Measurements from ENCODE around the gene TKTL1. TPM values are rescaled to one million over a fixed set of nuclear protein-coding genes. Genes with fewer than 3 reads are reported as not detected.

TKTL1 gene
- total and polyA plus RNA-seq, 2 of the 4 experiments (the other 2 are of a cell fraction) = not detected

DNA sequence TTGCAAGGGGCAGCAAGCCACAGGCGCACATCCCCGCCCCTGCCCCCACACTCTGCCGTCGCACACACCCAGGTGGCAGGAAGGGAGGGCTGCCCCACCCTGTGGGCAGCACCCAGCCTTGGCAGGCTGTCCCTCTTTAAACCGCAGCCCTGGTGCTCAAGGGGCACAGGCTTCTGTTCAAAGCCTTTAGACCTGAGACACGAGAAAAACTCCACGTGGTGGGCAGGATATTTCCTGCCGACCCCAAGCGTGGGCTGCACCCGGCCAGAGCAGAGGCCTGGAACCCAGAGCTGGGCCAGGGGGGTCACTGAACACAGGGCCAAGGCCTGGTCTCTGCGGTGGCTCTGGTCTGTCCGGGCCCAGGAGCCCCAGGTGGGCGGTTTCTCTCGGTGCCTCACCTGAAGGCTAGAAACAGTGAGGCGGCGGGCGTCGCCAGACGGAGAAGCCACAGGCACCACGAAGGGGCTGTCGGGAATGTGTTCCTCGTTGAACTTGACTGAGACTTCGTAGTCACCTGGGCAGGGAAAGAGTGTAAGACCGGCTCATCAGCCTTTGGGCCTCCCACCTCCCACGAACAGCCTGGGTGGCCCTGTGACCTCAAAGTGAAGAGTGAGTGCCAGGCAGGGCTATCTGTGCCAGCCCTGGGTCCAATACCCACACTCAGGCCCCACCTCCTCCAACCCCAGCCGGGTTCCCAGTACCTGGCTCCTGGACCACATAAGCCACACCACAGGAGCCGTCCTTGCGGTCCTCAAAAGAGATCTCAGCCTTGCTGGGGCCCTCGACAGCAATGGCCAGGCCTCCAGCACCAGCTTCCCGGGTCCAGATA lies 55.8 kb downstream of the TKTL1 start:
- dilution Hi-C loops (cut with HindIII; ENCODE audit: low sequenced_read_pairs, unreplicated experiment) = no loop called here
- TF ChIP-seq RAD21 (IDR thresholded peaks at IDR 0.05; ENCODE audit: low read length) = no peak
- TF ChIP-seq, protein P1, sequence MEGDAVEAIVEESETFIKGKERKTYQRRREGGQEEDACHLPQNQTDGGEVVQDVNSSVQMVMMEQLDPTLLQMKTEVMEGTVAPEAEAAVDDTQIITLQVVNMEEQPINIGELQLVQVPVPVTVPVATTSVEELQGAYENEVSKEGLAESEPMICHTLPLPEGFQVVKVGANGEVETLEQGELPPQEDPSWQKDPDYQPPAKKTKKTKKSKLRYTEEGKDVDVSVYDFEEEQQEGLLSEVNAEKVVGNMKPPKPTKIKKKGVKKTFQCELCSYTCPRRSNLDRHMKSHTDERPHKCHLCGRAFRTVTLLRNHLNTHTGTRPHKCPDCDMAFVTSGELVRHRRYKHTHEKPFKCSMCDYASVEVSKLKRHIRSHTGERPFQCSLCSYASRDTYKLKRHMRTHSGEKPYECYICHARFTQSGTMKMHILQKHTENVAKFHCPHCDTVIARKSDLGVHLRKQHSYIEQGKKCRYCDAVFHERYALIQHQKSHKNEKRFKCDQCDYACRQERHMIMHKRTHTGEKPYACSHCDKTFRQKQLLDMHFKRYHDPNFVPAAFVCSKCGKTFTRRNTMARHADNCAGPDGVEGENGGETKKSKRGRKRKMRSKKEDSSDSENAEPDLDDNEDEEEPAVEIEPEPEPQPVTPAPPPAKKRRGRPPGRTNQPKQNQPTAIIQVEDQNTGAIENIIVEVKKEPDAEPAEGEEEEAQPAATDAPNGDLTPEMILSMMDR (conservative IDR thresholded peaks at IDR 0.05; ENCODE audit: low read depth, low read length) = no peak
- TF ChIP-seq MAZ (IDR thresholded peaks at IDR 0.05; ENCODE audit: borderline replicate concordance, low read depth, low read length) = no peak
- TF ChIP-seq, protein P2, sequence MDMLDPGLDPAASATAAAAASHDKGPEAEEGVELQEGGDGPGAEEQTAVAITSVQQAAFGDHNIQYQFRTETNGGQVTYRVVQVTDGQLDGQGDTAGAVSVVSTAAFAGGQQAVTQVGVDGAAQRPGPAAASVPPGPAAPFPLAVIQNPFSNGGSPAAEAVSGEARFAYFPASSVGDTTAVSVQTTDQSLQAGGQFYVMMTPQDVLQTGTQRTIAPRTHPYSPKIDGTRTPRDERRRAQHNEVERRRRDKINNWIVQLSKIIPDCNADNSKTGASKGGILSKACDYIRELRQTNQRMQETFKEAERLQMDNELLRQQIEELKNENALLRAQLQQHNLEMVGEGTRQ (IDR thresholded peaks at IDR 0.05; ENCODE audit: low read depth, low read length) = no peak
- TF ChIP-seq BHLHE40 (IDR thresholded peaks at IDR 0.05; ENCODE audit: low read depth, low read length) = no peak
- no peak for TF ChIP-seq POLR2A (IDR thresholded peaks at IDR 0.05; ENCODE audit: low read depth, low read length)
- TF ChIP-seq MXI1 (IDR thresholded peaks at IDR 0.05; ENCODE audit: borderline replicate concordance, low read depth, low read length) = no peak
- no peak for TF ChIP-seq RFX5 (IDR thresholded peaks at IDR 0.05; ENCODE audit: low read depth, low read length)
- no peak for TF ChIP-seq MAFK (IDR thresholded peaks at IDR 0.05; ENCODE audit: low read depth, low read length)
- TF ChIP-seq SMC3 (IDR thresholded peaks at IDR 0.05; ENCODE audit: low read depth, low read length) = no peak
- no peak for TF ChIP-seq CHD1 (IDR thresholded peaks at IDR 0.05; ENCODE audit: low read depth, low read length)
- no peak for TF ChIP-seq CEBPB (IDR thresholded peaks at IDR 0.05; ENCODE audit: low read depth, low read length)
- TF ChIP-seq NFE2L2 (IDR thresholded peaks at IDR 0.05; ENCODE audit: low read depth, low read length) = no peak
- TF ChIP-seq FOS (IDR thresholded peaks at IDR 0.05; ENCODE audit: low read depth, low read length) = no peak
- no peak for TF ChIP-seq RCOR1 (IDR thresholded peaks at IDR 0.05; ENCODE audit: insufficient replicate concordance, low read length)

More for the DNA sequence above, 55.8 kb downstream of the TKTL1 start:
- no peak overlapping the region for H3K4me3 ChIP-seq (ENCODE audit: insufficient read depth, low read depth, low read length)
- H3K23ac ChIP-seq (ENCODE audit: low read depth, low read length) = no peak overlapping the region
- H4K91ac ChIP-seq (ENCODE audit: insufficient read depth, low read depth, low read length) = no peak overlapping the region
- ATAC-seq (ENCODE audit: low read depth) (no peak), DNase-seq (no peak)
- POLR2A ChIA-PET (ENCODE audit: unreplicated experiment) = no interaction called here
- no peak overlapping the region for H2AK9ac ChIP-seq (replicated peaks; ENCODE audit: low read depth, low read length, poor library complexity)
- no peak overlapping the region for H2AFZ ChIP-seq (replicated peaks; ENCODE audit: low read length, poor library complexity)
- CTCF ChIA-PET = no interaction called here
- 88% methylated on average over 16 of the region's 30 CpGs; no CpG with 5 or more reads in 1 of the 2 experiments for WGBS, 2 experiments (ENCODE audit: extremely low coverage in 2 of 2, insufficient read length in 1 of 2)
- H4K5ac ChIP-seq (ENCODE audit: low read depth, low read length) = no peak overlapping the region
- H3K27ac ChIP-seq (ENCODE audit: insufficient read depth, low read length) = no peak overlapping the region
- H2BK120ac ChIP-seq (ENCODE audit: low read depth, low read length) = no peak overlapping the region
- peaks cover 93% of the 10 kb centered on the region for H4K20me1 ChIP-seq (ENCODE audit: insufficient read depth, low read length)
- no peaks in the 10 kb centered on the region for H3K4me1 ChIP-seq (ENCODE audit: control insufficient read depth, insufficient read depth, low read length)
- H3K36me3 ChIP-seq (ENCODE audit: control insufficient read depth, insufficient read depth, low read length) = peaks cover 83% of the 10 kb centered on the region
- H3K9ac ChIP-seq (ENCODE audit: low read depth, low read length) = no peak overlapping the region
- H3K14ac ChIP-seq (replicated peaks; ENCODE audit: low read depth, low read length) = no peak overlapping the region
- H3K79me1 ChIP-seq (ENCODE audit: low read depth in 1 of 2, low read length in 2 of 2) = peaks cover 3 to 34% of the 10 kb centered on the region in 2 experiments; a peak in 3 of 4 replicates
- intact Hi-C loops (cut with micrococcal nuclease) = no loop called here
- no peak overlapping the region for H2BK15ac ChIP-seq (ENCODE audit: low read depth, low read length)
- H3K4ac ChIP-seq (ENCODE audit: low read depth, low read length) = no peak overlapping the region
- no peaks in the 10 kb centered on the region for H3K27me3 ChIP-seq (ENCODE audit: control insufficient read depth, insufficient read depth, low read length)
- in situ Hi-C loops (cut with MboI; ENCODE audit: low sequenced_read_pairs) = no loop called here
- no peak overlapping the region for H2BK20ac ChIP-seq (ENCODE audit: low read depth, low read length)
- no peak overlapping the region for H3K18ac ChIP-seq (ENCODE audit: low read depth, low read length)
- H3K9me1 ChIP-seq (ENCODE audit: insufficient read depth, low read length) = no peaks in the 10 kb centered on the region
- no peak overlapping the region for H3K4me2 ChIP-seq (ENCODE audit: low read depth, low read length)
- no peak overlapping the region for H2BK5ac ChIP-seq (ENCODE audit: low read depth, low read length, poor library complexity, severe bottlenecking)
- H3K9me3 ChIP-seq (ENCODE audit: control insufficient read depth, insufficient read depth, low read length) = no peaks in the 10 kb centered on the region; the same call in 1 of the 2 replicates
- H2AK5ac ChIP-seq (ENCODE audit: low read depth, low read length) = no peak overlapping the region
- no peak overlapping the region for H3K56ac ChIP-seq (ENCODE audit: extremely low read depth, insufficient read depth, low read length)
- no peak overlapping the region for H4K8ac ChIP-seq (ENCODE audit: low read depth in 2 of 2, low read length in 2 of 2)
- no TSS peak for BruUV-seq (replicated peaks)
